Testis (tissue), 2 donors: ENCODE results near the gene ETS2.

Experiments
- CTCF ChIP-seq, 3 experiments: fragments of 450-650 bp in 2 of 3; fragments of 200-600 bp in 1 of 3; sonication (generic) in 1 of 3; IDR thresholded peaks; one replicate each; pipeline ENCODE4 v1.5.1; 2016 to 2019; ENCODE audit warnings: antibody characterized with exemption in 3 of 3, mild to moderate bottlenecking in 2 of 3, moderate library complexity in 1 of 3
- POLR2A ChIP-seq: fragments of 450-650 bp; IDR thresholded peaks from one replicate; pipeline ENCODE4 v1.6.1; 2017; ENCODE audit warnings: antibody characterized with exemption, mild to moderate bottlenecking, moderate library complexity

GRCh38 chr21:38800046-38800758 is 5.5 kb upstream of the ETS2 start:
- no peak for TF ChIP-seq CTCF (IDR thresholded peaks at IDR 0.05)
- TF ChIP-seq POLR2A = no peak
